ENCODE data around the gene XXYLT1.

GRCh38 chr3:195209847-195210265, 61.1 kb downstream of the XXYLT1 start:
- TF ChIP-seq, protein P1, sequence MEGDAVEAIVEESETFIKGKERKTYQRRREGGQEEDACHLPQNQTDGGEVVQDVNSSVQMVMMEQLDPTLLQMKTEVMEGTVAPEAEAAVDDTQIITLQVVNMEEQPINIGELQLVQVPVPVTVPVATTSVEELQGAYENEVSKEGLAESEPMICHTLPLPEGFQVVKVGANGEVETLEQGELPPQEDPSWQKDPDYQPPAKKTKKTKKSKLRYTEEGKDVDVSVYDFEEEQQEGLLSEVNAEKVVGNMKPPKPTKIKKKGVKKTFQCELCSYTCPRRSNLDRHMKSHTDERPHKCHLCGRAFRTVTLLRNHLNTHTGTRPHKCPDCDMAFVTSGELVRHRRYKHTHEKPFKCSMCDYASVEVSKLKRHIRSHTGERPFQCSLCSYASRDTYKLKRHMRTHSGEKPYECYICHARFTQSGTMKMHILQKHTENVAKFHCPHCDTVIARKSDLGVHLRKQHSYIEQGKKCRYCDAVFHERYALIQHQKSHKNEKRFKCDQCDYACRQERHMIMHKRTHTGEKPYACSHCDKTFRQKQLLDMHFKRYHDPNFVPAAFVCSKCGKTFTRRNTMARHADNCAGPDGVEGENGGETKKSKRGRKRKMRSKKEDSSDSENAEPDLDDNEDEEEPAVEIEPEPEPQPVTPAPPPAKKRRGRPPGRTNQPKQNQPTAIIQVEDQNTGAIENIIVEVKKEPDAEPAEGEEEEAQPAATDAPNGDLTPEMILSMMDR (conservative IDR thresholded peaks at IDR 0.05; ENCODE audit: low read length), result no peak
- no peak for TF ChIP-seq EZH2phosphoT487 (IDR thresholded peaks at IDR 0.05; ENCODE audit: borderline replicate concordance, low read depth, low read length)

Data from OCI-LY7 (cell line).